GM18517 (cell line): ENCODE data around the gene FAM131A.

Experiments
- ATAC-seq: cut with Tn5 transposase; IDR thresholded peaks from one replicate; pipeline ENCODE4 v1.9.1; 2021; ENCODE audit warnings: mild to moderate bottlenecking, moderate library complexity; ENCODE audit not compliant: unreplicated experiment

FAM131A gene

GRCh38 chr3:184337399-184337714 is at the start of gene FAM131A:
FAM131A (plus strand) TSS chr3:184337600; CDS start chr3:184337631, 31 bp downstream.
- ATAC-seq, result no peak

GRCh38 chr3:184289426-184289938 is 47.9 kb upstream of the FAM131A start:
- ATAC-seq, result no peak

- no peak for ATAC-seq
Observed at GRCh38 chr3:184290331-184290730, 47.1 kb upstream of the FAM131A start.

- no peak for ATAC-seq
Observed at GRCh38 chr3:184291044-184291737, 46.2 kb upstream of the FAM131A start.

GRCh38 chr3:184291738-184292445 is 45.5 kb upstream of the FAM131A start:
- no peak for ATAC-seq

GRCh38 chr3:184295771-184296170 is 41.6 kb upstream of the FAM131A start:
- ATAC-seq, result no peak

- no peak for ATAC-seq
Observed at GRCh38 chr3:184296616-184297015, 40.8 kb upstream of the FAM131A start.

GRCh38 chr3:184298759-184299487 is 38.5 kb upstream of the FAM131A start, which contains the start of gene PSMD2:
PSMD2 (plus strand) TSS chr3:184299241; CDS start chr3:184299267, 26 bp downstream.
- peak; percentile 86 for ATAC-seq

GRCh38 chr3:184299488-184300377 is 37.7 kb upstream of the FAM131A start:
- ATAC-seq, result no peak

- no peak for ATAC-seq
Observed at GRCh38 chr3:184300378-184300720, 37.1 kb upstream of the FAM131A start.

- ATAC-seq, result no peak
Observed at GRCh38 chr3:184305577-184305976, 31.8 kb upstream of the FAM131A start.

GRCh38 chr3:184306341-184306972 is 30.9 kb upstream of the FAM131A start:
- no peak for ATAC-seq

- ATAC-seq, result no peak
Observed at GRCh38 chr3:184307915-184308314, 29.5 kb upstream of the FAM131A start.

- no peak for ATAC-seq
Observed at GRCh38 chr3:184308744-184309143, 28.7 kb upstream of the FAM131A start.

- ATAC-seq, result no peak
Observed at GRCh38 chr3:184311633-184312032, 25.8 kb upstream of the FAM131A start.

GRCh38 chr3:184314363-184314699 is 23.1 kb upstream of the FAM131A start, which contains the start of gene EIF4G1:
EIF4G1 (plus strand) TSS chr3:184314606; CDS start chr3:184315797, 1,191 bp downstream.
- ATAC-seq, result peak; percentile 84

GRCh38 chr3:184314700-184315542 is 22.5 kb upstream of the FAM131A start:
- ATAC-seq, result peak; percentile 30

GRCh38 chr3:184315543-184315867 is 21.9 kb upstream of the FAM131A start:
- ATAC-seq, result peak; percentile 3

- ATAC-seq, result no peak
Observed at GRCh38 chr3:184315871-184316661, 21.3 kb upstream of the FAM131A start.
